C4-2B (cell line): ENCODE measurements around the gene PRR13.

Experiments
- CTCF ChIP-seq: fragments of 450-650 bp; conservative IDR thresholded peaks from 2 replicates; pipeline ENCODE4 v1.5.1; 2017; ENCODE audit warnings: mild to moderate bottlenecking
- ZFX ChIP-seq: fragments of 450-650 bp; IDR thresholded peaks from 2 replicates; pipeline ENCODE4 v1.6.1; 2017

DNA sequence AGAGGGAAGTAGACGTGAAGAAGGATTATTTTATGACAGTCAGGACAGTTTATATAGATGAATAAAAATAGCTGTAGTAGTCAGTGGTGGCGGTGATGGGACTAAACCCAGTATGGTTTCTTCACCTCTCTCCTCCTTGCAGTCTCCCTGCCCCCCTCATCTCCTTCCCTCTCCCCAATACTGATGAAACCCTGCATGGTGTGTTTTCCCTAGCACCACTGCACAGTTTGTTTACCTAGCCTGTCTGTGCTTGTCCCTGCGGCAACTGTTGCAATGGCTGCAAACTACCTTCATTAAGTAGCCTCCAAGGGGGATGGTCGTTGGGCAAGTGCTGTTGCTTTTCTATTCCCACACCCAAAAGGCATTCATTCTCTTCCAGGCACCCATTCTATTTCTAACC, 25.1 kb downstream of the PRR13 start:
- TF ChIP-seq CTCF: no peak
- TF ChIP-seq ZFX: no peak
